Nucleus accumbens (tissue), 56 donors: Measurements from ENCODE around the gene PLXNC1.
A peak's percentile ranks its signal among the peaks of the same experiment; 100 is the strongest.
"Not testable (repeated sequence)": the region's sequence is repeated elsewhere in the genome, so short reads cannot be mapped to it uniquely, and the experiment has no call there.

Source experiments
- DNase-seq, 56 donors: peaks; one replicate each; lab custom pipeline; 2025; lab: John Stamatoyannopoulos, UW

Gene PLXNC1

GRCh38 chr12:94280063-94280462 lies 131.7 kb downstream of the PLXNC1 start:
- no peak for DNase-seq

DNA sequence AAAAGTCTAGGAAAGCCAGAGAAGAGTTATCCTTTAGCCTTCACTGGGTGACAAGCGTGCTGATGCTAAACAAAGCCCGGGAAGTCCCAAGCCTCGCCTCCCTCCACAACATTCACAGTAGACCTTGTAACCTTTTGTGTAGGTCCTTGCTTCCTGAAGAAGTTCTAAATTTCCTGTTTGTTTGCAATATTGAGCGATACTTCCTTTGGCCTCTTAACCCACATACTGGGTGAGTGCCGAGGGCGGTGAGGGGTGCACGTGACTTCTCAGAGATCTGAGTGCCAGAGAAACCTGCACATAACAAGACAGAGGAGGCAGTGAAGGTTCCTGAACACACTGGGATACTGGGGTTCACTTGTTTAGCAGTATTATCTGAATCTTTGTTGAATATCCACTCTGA lies 134.3 kb downstream of the PLXNC1 start:
- no peak for DNase-seq

- DNase-seq: no peak
Measured at GRCh38 chr12:94284046-94284445, 135.7 kb downstream of the PLXNC1 start.

- no peak for DNase-seq
Measured at GRCh38 chr12:94284859-94285258, 136.5 kb downstream of the PLXNC1 start.

GRCh38 chr12:94285943-94286582 lies 137.7 kb downstream of the PLXNC1 start:
- DNase-seq: peak in 5 of 56 donors; percentile 13 to 48 (median 22)

DNA sequence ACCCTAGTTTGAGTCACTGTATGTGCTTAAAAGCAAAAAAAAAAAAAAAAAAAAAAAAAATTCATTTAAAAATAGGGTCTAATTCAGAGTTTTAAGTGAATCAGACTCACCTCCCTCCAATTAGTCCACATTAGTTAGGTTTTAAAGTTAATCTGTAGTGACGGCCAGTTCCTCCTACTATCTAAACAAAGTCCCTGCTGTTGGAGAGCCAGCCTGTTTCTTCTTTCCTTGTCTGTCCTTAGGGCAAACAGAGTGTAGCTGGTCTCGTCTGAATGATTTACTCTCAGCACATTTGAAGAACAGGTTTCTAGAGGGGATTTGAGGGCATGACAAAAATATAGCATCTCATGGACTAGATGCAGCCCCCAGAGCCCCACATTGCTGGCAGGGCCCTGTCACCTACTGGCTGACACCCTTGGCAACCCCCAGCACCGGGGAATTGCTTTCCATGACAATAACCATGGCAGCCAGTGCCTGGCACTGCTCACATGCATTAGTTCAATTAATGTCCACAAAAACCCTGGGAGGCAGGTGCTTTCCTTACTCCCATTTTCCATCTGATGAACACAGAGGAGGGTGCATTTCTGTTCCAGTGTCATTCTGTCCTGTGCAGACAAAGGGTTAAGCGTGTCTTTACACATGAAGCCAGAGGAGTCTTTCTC lies 138.3 kb downstream of the PLXNC1 start:
- DNase-seq: no peak

DNA sequence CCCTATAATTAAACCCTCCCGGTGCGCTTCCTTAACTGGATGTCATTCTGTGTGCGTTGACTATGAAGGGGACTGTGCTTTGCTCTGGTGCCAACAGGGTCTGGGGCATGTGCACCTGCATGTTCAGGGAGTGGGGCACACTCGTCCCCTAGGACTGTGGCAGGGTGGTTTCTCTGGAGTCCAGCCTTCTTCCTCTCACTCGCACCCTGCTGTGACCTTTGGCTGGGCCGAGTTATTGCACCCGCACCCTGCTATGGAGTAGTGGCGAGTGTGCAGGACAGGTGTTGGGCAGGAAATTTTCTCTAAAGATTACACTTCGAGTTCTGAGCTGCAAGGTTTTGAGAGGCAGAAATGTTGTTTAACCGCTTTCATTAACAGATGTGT lies 138.9 kb downstream of the PLXNC1 start:
- DNase-seq: no peak

DNA sequence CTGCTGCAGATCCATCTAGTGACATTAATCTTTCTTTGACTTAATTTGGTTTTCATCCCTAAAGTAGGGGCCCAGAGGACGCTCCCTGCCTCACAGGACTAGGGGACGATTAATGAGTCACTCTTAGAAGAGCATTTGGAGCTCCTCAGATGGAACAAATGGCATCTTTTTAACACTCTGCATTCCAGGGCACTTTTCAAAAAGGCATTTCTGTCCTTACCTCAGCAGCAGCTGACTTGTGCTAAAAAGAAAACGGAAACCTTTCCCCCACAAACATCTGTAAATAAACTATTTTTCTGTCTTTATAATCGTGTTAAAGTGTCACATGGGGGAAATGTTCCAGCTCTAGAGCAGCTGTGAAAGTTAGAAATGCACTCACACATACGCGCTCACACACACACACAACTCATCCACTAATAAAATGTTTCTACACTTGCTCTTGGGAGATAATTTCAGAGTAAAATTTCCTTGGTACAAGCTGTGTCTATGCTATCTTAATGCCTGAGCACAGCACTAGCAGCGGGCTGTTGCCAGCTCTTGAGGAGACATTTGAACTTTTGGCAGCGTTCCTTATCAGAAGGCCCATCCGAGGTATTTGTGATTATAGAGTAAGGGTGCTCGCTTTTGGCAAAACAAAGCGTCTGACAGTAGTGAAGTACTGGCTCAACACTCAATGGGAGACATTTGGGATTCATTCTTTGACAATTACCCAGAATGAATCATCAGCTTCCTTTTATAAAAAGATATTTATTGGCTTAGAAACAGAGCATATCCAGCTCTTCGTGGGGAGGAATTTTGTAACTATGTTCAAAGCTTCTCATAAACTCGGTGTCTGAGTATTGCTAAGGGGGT lies 141.3 kb downstream of the PLXNC1 start:
- DNase-seq: peak in 2 of 56 donors; percentile 12 to 13

DNA sequence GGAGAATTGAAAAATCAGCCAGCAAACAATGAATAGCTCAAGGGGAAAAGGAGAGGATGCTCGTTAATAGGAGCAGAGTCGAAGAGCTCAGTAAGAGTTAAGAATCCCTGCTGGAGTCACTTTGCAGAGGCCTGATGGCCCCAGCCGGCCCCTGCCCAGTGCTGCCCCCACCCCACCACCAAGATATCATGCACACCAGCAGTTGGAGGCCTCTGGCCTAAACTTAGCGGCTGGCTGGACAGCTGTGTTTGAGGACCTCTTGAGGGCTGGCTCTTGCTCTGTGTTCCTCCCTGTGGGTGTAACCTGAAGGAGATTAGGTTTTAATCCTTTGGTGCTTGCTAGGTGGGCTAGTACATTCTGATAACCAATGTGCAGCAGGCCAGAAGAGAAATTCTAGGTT lies 142.0 kb downstream of the PLXNC1 start:
- no peak for DNase-seq

GRCh38 chr12:94297096-94297699 lies 148.8 kb downstream of the PLXNC1 start:
- no peak for DNase-seq

GRCh38 chr12:94297876-94298505 lies 149.6 kb downstream of the PLXNC1 start:
- DNase-seq: no peak

GRCh38 chr12:94299846-94300245 lies 151.5 kb downstream of the PLXNC1 start:
- DNase-seq: no peak

DNA sequence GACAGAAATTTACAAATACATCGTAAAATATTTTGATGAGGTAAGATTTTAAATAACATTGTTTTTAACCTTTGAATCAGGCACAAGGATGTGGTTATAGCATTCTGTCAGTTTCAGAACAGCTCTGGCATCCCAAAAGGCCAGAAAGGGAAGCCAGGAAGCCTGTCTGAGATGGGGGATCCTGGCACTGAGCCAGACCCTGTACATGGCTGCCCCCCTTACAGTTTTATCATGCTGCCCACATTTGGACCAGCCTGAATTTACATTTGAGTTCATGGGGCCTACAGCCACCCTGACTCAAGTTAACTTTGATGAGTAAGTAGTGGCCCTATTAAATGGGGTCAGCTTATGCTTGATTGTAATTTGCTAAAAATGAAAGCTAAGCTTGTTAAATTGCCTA lies 155.6 kb downstream of the PLXNC1 start:
- no peak for DNase-seq

GRCh38 chr12:94304566-94305061 lies 156.2 kb downstream of the PLXNC1 start:
- no peak for DNase-seq

GRCh38 chr12:94305130-94305957 lies 157.0 kb downstream of the PLXNC1 start:
- no peak for DNase-seq

- no peak for DNase-seq
Measured at GRCh38 chr12:94308612-94309011, 160.2 kb downstream of the PLXNC1 start.

GRCh38 chr12:94309373-94309772 lies 161.0 kb downstream of the PLXNC1 start:
- no peak for DNase-seq

DNA sequence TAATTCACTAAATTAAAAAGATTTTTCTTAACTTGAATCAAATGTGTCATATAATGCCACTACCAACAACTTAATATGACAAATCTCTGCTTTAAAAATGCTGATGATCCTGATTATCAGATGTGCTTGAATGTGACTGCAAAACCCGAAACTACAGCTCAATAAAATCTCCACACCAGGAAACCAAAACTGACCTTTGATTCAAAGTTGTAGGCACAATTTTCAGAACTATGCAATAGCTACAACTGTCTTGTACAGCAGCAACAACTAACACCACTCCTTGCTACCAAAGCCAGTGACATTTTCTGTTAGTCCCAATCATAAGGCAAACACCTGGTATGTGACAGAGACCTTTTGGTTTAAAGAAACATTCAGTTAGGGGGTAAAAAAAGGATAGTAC lies 164.0 kb downstream of the PLXNC1 start:
- no peak for DNase-seq

DNA sequence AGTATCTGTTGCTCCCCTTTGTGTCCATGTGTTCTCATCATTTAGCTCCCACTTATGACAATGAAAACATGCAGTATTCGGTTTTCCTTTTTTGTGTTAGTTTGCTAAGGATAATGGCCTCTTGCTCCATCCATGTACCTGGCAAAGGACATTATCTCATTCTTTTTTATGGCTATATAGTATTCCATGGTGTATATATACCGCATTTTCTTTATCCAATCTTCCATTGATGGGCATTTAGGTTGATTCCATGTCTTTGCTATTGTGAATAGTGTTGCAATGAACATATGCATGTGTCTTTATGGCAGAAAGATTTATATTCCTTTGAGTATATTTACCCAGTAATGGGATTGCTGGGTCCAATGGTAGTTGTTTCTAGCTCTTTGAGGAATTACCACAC lies 168.2 kb downstream of the PLXNC1 start:
- not testable (repeated sequence) for DNase-seq

GRCh38 chr12:94318181-94318580 lies 169.8 kb downstream of the PLXNC1 start:
- no peak for DNase-seq
